Smooth muscle cell of the coronary artery (primary cell): ENCODE results near the gene WSB1. TPM values are rescaled to one million over a fixed set of nuclear protein-coding genes. Genes with fewer than 3 reads are reported as not detected.

Experiments used
- total RNA-seq: library from RNA; depleted of rRNA; stranded (reverse); fragments of >200 nt; gene quantifications from 2 replicates; pipeline ENCODE4 v1.2.3, GENCODE V29; 2014; ENCODE audit warnings: low replicate concordance

Gene WSB1, protein sequence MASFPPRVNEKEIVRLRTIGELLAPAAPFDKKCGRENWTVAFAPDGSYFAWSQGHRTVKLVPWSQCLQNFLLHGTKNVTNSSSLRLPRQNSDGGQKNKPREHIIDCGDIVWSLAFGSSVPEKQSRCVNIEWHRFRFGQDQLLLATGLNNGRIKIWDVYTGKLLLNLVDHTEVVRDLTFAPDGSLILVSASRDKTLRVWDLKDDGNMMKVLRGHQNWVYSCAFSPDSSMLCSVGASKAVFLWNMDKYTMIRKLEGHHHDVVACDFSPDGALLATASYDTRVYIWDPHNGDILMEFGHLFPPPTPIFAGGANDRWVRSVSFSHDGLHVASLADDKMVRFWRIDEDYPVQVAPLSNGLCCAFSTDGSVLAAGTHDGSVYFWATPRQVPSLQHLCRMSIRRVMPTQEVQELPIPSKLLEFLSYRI
- 119 and 153 TPM in 2 replicates for total RNA-seq

GRCh38 chr17:27293898-27294688 is at the start of gene WSB1:
WSB1 (plus strand) TSS chr17:27294114; CDS start chr17:27294396, 282 bp downstream.

Other genes starting within 250 kb of the WSB1 start
- gene KSR1, start 162.3 kb downstream of the WSB1 start, total RNA-seq = 13.5 and 32.8 TPM in 2 replicates